Epidermal melanocyte (primary cell): ENCODE data around the gene RBP4.
"Not testable (repeated sequence)": the region's sequence is repeated elsewhere in the genome, so short reads cannot be mapped to it uniquely, and the experiment has no call there.

Experiments used
- DNase-seq: peaks from one replicate; pipeline ENCODE4 v3.0.0; 2011; ENCODE audit warnings: low spot score; ENCODE audit not compliant: insufficient read length

The RBP4 gene

DNA sequence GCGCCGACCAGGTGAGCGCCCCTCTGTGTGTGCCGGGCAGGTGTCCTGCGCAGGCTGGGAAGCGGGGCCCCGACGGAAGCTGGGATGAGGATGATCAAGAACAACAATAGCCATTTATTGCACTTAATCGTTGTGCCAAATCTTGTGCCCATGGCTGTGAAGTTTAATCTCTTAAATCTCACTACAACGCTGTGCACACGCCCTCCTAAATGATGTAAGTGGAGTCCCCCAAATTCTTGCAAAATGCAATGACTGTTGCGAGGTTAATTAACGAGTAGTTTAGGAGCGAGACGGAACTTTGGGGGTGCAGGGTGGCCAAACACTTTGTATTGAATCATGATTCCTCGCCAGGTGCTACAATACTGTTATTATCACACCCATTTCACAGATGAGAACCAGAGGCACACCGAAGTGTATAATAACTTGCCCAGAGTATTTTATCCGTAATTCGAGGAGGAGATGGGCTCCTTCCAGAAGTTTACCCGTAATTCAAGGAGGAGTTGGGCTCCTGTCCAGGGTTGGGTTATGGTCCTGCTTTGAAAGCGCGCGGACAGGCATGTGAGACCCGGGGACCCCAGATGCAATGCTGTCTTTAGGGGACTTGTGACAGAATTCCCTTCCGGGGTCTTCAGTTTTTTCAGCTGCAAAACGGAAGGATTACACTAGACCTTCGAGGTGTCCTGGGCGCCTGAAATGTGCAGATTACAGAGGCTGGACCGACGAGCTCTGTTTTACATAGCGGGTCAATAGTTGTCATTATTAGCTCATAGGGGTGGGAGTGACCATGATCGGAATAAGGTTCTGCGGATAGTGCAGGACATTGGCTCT is 33.5 kb downstream of the RBP4 start:
- DNase-seq, result no peak

DNA sequence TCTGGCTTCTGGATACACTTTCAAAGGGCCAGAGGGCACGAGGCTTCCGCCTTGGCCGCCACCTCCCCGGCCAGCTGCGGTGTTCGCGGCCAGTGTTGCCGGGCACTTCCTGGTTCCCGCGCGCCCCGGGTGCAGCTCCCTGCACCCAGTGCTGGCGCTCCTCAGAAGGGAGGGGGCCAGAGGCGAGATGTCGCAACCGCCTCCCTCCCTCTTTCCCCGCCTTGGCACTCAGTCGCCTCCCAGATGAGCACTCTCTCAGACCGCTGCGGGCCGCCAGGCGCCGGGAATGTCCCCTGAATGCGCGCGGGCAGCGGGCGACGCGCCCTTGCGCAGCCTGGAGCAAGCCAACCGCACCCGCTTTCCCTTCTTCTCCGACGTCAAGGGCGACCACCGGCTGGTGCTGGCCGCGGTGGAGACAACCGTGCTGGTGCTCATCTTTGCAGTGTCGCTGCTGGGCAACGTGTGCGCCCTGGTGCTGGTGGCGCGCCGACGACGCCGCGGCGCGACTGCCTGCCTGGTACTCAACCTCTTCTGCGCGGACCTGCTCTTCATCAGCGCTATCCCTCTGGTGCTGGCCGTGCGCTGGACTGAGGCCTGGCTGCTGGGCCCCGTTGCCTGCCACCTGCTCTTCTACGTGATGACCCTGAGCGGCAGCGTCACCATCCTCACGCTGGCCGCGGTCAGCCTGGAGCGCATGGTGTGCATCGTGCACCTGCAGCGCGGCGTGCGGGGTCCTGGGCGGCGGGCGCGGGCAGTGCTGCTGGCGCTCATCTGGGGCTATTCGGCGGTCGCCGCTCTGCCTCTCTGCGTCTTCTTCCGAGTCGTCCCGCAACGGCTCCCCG is 34.4 kb downstream of the RBP4 start, which contains the start of gene FFAR4:
Gene FFAR4 (plus strand): TSS at position 231 of the 842 bp plus-strand sequence. CDS start 56 bp downstream, at position 287.
- DNase-seq, result no peak

DNA sequence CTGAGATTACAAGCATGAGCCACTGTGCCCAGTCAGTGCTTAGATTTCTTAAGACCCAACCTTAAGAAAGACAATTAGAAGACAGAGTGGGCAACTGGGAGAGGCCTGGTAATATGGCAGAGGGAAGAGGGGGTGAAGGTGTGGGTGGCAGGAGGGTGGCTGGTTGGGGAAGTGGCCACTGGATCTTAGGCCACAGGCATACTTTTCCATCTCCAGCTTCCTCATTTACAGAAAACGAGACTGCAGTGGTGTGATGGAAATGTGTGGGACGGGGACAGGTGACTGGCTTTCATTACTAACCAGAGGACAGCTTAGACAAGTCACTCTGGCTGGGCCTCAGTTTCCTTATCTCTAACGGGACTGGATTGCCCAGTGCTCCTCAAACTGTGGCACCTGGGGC is 35.6 kb downstream of the RBP4 start:
- no peak for DNase-seq

DNA sequence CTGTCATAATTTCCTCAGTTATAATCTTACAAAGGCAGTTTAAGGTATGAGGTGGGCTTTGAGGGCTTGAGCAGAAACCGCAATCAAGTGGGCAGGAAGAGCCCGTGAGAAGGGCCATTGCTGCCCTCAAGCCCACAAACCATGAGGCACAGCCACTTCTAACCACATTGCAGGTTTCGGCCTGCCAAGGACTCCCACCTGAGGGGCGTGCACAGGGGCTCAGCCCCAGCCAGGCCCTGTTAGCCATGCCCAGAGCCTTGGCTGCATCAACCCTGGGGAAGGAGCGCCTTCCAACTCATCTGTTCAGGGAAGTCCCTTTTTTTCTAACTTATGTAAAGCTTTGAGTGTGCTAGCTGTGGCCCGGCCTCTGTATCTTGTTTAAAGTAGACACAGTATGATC is 40.5 kb downstream of the RBP4 start:
- DNase-seq, result no peak

DNA sequence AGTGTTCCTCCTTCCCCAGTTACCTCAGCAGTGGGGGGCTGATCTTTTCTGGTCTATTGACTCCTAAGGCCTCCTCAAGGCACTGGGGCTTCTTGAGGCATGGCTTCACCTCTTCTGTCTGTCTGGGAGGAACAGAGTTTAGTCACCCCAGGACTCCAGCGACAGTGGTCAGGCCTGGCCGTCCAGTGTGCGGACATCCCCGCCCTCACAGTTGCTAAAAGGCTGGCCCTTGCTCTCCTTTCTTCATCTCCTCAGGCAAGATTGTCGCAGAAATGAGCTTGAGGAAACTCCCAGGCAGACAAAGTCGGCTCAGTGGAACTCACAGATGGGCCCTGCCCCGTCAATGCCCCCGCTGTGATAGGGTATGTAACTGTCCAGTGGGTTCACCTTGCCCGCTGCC is 41.5 kb downstream of the RBP4 start:
- no peak for DNase-seq

DNA sequence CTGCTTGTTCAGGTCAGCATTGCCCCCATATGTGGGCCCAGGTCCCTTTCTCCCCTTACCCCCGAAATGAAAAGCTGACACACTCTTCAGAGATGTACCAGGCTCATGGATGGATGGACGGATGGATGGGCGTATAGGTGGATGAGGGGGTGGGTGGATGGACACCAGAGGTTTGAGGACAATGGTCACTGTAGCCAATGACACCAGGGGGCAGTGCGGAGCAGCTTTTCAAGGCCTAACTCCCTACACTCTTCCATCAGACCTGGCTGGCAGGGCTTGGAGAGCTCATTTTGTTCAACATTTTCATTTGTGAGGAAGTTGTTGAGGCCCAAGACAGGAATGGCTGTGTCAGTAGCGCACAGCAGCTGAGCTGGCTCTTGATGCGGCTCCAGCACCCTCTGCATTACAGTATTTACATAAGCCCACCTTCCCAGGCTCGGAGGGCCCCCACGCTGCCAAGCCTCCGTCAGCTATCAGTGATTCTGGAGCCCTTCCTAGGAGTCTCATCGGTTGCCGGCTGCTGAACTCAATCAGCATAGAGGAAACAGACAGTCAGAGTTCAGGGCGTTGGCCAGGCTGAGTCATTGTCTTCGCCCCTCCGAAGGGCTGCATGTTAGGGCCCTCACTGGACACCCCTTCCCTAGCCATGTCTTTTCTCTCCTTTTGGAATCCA is 46.1 kb downstream of the RBP4 start:
- DNase-seq, result no peak

DNA sequence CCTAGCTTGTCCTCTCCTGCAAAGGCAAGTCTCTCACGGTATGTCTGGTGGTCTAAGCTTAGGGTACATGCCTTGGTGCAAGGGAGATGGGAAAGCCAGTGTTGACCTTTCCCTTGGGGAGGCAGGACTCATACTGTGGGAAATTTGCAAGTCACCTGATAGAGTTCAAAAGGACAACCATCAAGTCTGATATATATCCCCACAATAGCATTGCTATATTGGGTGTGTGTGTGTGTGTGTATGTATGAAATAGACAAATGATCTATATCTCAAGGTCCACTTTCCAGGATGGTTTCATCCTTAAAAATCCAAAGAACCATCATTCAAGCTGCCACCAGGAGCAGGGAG is 46.7 kb downstream of the RBP4 start:
- no peak for DNase-seq

DNA sequence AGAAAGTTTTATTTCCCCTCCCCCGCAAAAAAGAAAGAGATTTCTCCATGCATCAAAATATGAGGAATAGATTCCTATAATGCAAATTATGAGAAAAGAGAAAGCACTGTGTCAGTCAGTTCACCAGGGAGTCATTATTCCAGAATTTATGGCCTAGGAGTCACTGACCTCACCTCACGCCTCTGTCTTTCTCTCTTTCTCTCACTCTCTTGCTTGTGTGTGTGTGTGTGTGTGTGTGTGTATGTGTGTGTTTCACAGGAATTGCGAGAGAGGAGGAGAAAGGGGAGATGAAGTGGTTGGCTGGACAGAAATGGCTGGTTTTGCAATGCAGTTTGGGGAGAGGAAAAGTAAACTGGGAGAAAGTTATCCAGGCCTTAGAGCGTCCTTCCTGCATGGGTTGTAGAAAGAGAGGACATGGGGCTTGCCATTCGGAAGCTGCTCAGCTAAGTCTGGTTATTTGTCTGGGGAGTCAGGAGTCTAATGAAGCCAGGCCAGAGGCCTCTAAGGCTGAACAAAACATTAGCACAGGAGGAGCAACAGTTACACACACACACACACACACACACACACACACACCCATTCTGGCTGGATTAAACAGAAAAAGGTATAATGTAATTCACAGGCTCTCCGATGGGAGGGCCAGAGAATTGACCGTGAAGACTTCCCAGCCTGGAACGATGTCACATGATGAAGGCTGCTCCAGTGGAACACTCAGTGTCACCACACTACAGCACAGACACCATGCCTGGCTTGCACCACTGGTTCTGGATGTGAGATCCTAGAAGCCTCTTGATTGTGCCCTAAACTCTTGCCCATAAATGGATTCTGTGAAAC is 47.3 kb downstream of the RBP4 start:
- no peak for DNase-seq

DNA sequence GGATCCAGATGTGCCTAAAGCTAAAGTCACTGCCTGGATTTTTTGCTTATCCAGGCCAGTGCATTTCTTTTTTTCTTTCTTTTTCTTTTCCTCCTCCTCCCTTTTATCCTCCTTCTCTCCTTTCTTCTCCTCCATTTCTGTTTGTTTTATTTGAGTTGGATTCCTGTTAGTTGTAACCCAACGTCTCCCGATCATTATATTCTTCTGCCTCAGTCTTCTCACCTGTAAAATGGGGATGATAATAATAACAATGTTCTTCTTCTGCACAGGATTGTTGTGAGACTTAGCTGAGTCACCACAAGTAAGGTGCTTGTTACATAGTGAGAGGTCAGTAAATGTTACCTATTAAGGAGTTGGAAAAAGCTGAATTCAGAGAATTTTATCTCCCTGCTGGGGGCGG is 48.3 kb downstream of the RBP4 start:
- DNase-seq, result no peak

DNA sequence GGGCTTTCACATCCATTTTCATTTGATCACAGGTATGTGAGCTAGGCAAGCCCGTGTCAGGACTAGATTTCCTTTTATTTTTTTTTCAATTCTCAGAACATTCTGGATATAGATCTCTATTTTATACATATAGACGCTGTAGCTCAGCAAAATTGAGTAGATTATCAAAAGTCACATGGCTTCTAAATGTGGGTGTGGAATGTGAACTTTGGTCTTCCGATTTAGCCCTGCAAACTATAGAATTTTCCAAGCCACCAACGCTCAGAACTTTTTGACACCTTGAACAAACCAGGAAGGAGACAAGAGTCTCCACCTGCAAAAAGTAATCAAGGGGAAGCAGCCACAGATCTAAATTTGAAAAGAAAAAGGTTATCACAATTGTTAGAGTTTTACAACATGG is 50.4 kb downstream of the RBP4 start:
- DNase-seq, result no peak

DNA sequence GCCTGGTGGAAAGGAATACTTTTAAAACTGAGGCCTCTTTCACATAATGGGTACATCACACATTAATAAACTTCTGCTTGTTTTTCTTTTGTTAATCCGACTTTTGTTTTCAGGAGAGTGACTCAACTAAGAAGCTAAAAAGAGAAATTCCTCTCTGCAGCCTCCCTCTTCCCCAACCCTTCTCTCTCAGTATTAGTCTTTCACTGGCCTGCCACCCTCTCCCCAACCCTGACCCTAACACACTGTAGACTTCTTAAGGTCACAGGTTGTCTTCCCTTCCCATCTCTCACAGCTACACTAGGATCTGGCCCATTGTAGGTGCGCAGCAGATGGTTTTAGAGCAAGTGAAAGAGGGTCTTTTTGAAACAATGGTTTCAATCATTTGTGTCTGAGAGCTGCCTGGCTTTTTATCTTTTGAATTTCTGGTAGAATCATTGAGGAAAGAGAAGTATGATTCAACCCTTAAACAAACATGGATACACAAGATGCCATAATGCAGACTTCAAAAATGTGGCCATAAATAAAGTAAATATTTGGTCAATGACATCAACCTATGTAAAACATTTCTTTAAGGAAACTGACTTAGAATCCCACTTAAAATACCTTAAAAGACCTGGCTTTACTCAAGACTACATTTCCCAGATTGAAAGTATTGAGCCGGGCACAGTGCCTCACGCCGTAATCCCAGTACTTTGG is 52.5 kb downstream of the RBP4 start:
- no peak for DNase-seq

DNA sequence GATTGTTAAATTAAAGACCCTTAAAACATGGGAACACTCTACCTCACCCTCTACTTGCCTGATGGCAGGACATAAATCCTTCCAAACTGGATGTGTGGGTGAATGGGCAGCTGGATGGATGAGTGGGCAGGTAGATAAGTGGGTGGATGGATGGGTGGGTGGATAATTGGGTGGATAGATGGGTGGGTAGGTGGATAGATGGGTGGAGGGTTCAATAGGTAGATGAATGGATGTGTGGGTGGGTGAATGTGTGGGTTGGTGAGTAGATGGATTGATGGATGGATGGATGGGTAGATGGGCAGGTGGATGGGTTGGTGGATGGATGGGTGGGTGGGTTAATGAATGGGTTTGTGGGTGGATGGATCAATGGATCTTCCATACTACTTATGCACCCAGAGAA is 53.5 kb downstream of the RBP4 start:
- DNase-seq, result no peak

DNA sequence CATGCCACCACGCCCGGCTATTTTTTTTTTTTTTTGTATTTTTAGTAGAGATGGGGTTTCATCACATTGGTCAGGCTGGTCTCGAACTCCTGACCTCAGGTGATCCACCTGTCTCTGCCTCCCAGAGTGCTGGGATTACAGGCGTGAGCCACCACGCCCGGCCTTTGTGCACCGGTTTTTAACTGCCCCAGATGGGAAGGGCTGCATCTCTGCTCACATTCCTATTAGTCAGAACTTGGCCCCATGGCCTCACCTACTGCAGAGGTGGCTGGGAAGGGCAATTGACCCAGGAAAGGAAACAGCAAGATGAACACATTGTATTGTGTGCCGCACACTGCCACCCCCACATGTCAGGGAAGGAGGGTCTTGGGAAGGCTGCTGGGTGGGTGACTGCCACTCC is 54.0 kb downstream of the RBP4 start:
- not testable (repeated sequence) for DNase-seq

DNA sequence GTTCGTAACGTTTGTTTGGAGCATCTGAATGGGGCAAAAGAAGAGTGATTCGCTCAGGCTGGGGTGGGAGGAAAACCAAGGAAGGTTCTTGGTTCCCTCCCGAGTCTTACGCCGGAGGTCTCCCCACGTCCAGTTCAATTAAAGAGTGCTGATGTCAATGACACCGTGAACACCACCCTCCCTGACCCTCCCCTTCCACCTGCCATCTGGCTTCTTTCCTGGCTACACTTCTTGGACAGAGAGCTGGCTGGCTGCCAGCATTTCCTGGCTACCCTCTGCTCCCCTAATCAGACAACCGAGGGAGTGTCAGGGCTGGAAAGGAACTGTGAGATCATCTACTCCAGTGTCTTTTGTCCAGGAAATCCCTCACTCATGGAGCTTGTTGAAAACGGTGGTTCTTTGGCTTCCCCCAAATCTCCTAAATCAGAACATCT is 58.7 kb downstream of the RBP4 start:
- no peak for DNase-seq
